Skeletal muscle tissue (tissue), 4 donors: Measurements from ENCODE around the gene AKAP9. TPM values are rescaled to one million over a fixed set of nuclear protein-coding genes. Genes with fewer than 3 reads are reported as not detected.
"Not testable (repeated sequence)": the region's sequence is repeated elsewhere in the genome, so short reads cannot be mapped to it uniquely, and the experiment has no call there.

ENCODE experiments used
- H3K27ac ChIP-seq: one replicate; pipeline ENCODE4 v1.7.0; 2013; ENCODE audit warnings: mild to moderate bottlenecking, low read depth, low read length, inconsistent platforms
- H3K27me3 ChIP-seq, 3 donors: one replicate each; pipeline ENCODE4 v1.7.0; 2013; ENCODE audit warnings: low read length in 3 of 3; ENCODE audit not compliant: control insufficient read depth in 3 of 3, insufficient read depth in 3 of 3
- H3K36me3 ChIP-seq, 3 donors: one replicate each; pipeline ENCODE4 v1.7.0; 2013; ENCODE audit warnings: low read length in 3 of 3; ENCODE audit not compliant: control insufficient read depth in 3 of 3, insufficient read depth in 3 of 3
- H3K4me1 ChIP-seq, 3 donors: one replicate each; pipeline ENCODE4 v1.7.0; 2013; ENCODE audit warnings: low read length in 3 of 3, mild to moderate bottlenecking in 3 of 3; ENCODE audit not compliant: control insufficient read depth in 3 of 3, insufficient read depth in 3 of 3
- H3K4me3 ChIP-seq, 3 donors: one replicate each; pipeline ENCODE4 v1.7.0; 2013; ENCODE audit warnings: low read length in 3 of 3
- H3K9ac ChIP-seq, 3 donors: one replicate each; pipeline ENCODE4 v1.7.0; 2013; ENCODE audit warnings: low read length in 3 of 3, mild to moderate bottlenecking in 3 of 3, moderate library complexity in 2 of 3, low read depth in 1 of 3
- H3K9me3 ChIP-seq, 3 donors: one replicate each; pipeline ENCODE4 v1.7.0; 2013; ENCODE audit warnings: low read length in 3 of 3; ENCODE audit not compliant: control insufficient read depth in 3 of 3
- total RNA-seq: library from RNA; depleted of rRNA; stranded (reverse); fragments of >200 nt; gene quantifications from one replicate; pipeline ENCODE4 v1.2.3, GENCODE V29; 2014
- donor health status: Osteomylitis.

AKAP9 gene
- total RNA-seq = 57.9 TPM

GRCh38 chr7:91940572-91941341 is at the start of gene AKAP9:
TSS of gene AKAP9 (plus strand) at chr7:91940862. CDS start at chr7:91941100, 238 bp downstream.
- peak within 1 kb of the TSS; percentile 98 to 99 (median 99) for H3K9ac ChIP-seq
- H3K9me3 ChIP-seq = no peaks in the 10 kb centered on the region
- peaks cover 11 to 19% (median 13%) of the 10 kb centered on the region in 3 donors for H3K4me1 ChIP-seq
- peak within 1 kb of the TSS; percentile 95 to 98 (median 97) for H3K4me3 ChIP-seq
- peak within 1 kb of the TSS; percentile 99 for H3K27ac ChIP-seq
- H3K36me3 ChIP-seq = no peaks in the 10 kb centered on the region
- H3K27me3 ChIP-seq = no peaks in the 10 kb centered on the region

GRCh38 chr7:91892099-91892705 is 48.5 kb upstream of the AKAP9 start:
- Histone ChIP-seq H3K4me1 (no peaks in the 10 kb centered on the region), H3K36me3 (no peaks in the 10 kb centered on the region), H3K9ac (no peak overlapping the region), H3K27me3 (no peaks in the 10 kb centered on the region), H3K9me3 (no peaks in the 10 kb centered on the region), H3K4me3 (no peak overlapping the region), H3K27ac (no peak overlapping the region)

GRCh38 chr7:91892821-91893340 is 47.8 kb upstream of the AKAP9 start:
- H3K27me3 ChIP-seq = no peaks in the 10 kb centered on the region
- no peaks in the 10 kb centered on the region for H3K4me1 ChIP-seq
- no peaks in the 10 kb centered on the region for H3K36me3 ChIP-seq
- no peak overlapping the region for H3K4me3 ChIP-seq
- H3K9ac ChIP-seq = no peak overlapping the region
- no peak overlapping the region for H3K27ac ChIP-seq
- no peaks in the 10 kb centered on the region for H3K9me3 ChIP-seq

- H3K27me3 ChIP-seq, H3K27ac ChIP-seq, H3K9ac ChIP-seq, H3K4me1 ChIP-seq, H3K36me3 ChIP-seq, H3K4me3 ChIP-seq, H3K9me3 ChIP-seq: not testable (repeated sequence)
These were observed 47.0 kb upstream of the AKAP9 start for GRCh38 chr7:91893699-91894098.

- no peak overlapping the region for H3K4me3 ChIP-seq
- no peak overlapping the region for H3K27ac ChIP-seq
- no peaks in the 10 kb centered on the region for H3K9me3 ChIP-seq
- no peaks in the 10 kb centered on the region for H3K36me3 ChIP-seq
- no peaks in the 10 kb centered on the region for H3K27me3 ChIP-seq
- no peak overlapping the region for H3K9ac ChIP-seq
- H3K4me1 ChIP-seq = no peaks in the 10 kb centered on the region
These were observed 45.7 kb upstream of the AKAP9 start for GRCh38 chr7:91894781-91895480.

GRCh38 chr7:91898240-91898992 is 42.2 kb upstream of the AKAP9 start:
- H3K27me3 ChIP-seq = no peaks in the 10 kb centered on the region
- H3K4me3 ChIP-seq = no peak overlapping the region
- no peaks in the 10 kb centered on the region for H3K4me1 ChIP-seq
- no peak overlapping the region for H3K9ac ChIP-seq
- no peaks in the 10 kb centered on the region for H3K9me3 ChIP-seq
- no peak overlapping the region for H3K27ac ChIP-seq
- H3K36me3 ChIP-seq = no peaks in the 10 kb centered on the region

- Histone ChIP-seq H3K27me3 (no peaks in the 10 kb centered on the region), H3K36me3 (no peaks in the 10 kb centered on the region), H3K9ac (no peak overlapping the region), H3K4me1 (no peaks in the 10 kb centered on the region), H3K27ac (no peak overlapping the region), H3K4me3 (no peak overlapping the region), H3K9me3 (no peaks in the 10 kb centered on the region)
These were observed 41.1 kb upstream of the AKAP9 start for GRCh38 chr7:91899563-91899962.

GRCh38 chr7:91910171-91910570 is 30.5 kb upstream of the AKAP9 start:
- no peaks in the 10 kb centered on the region for H3K4me1 ChIP-seq

GRCh38 chr7:91911121-91911520 is 29.5 kb upstream of the AKAP9 start:
- Histone ChIP-seq H3K4me1 (no peaks in the 10 kb centered on the region), H3K4me3 (no peak overlapping the region)

More at GRCh38 chr7:91910171-91910570, 30.5 kb upstream of the AKAP9 start:
- Histone ChIP-seq H3K36me3 (no peaks in the 10 kb centered on the region), H3K4me3 (no peak overlapping the region), H3K9me3 (no peaks in the 10 kb centered on the region), H3K9ac (no peak overlapping the region), H3K27me3 (no peaks in the 10 kb centered on the region), H3K27ac (no peak overlapping the region)

More at GRCh38 chr7:91911121-91911520, 29.5 kb upstream of the AKAP9 start:
- Histone ChIP-seq H3K9ac (no peak overlapping the region), H3K27ac (no peak overlapping the region), H3K9me3 (no peaks in the 10 kb centered on the region), H3K36me3 (no peaks in the 10 kb centered on the region), H3K27me3 (no peaks in the 10 kb centered on the region)
